NCI-H2107 treated with DMSO at 0.1 percent for 48 hours (cell line): ENCODE data around the gene TUBGCP6.

Source experiments
- DNase-seq: peaks from one replicate; lab custom pipeline; 2025; ENCODE audit not compliant: unreplicated experiment; lab: John Stamatoyannopoulos, UW

TUBGCP6 gene

DNA sequence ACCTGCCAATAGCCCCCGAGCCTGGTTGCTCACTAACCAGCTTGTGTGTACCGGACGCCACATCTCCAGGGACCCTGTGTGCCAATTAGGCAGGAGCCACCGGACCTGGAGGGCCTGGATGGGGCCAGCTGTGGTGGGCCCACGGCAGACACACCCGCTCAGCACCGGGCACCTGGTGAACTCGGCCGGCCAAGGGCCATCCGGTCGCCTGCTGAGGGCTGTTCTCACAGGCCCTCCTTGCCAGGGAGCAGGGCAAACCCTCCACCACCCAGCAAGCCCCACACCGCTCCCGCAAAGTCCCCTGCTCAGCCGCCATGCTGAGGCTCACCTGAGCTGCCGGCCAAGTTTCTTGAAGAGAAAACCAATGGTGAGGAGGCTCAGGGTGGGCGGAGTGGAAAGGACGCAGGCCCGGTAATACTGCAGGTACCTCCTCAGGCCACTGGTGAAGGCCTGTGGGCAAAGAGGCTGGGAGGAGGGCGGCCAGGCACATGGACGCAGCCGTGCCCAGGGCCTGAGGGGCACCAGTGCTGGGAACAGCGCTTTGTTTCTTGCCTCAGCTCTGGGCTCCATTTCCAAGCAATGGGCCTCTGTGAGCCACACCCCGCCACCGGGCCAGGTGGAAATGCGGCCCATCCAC is 17.1 kb downstream of the TUBGCP6 start:
- DNase-seq: no peak

DNA sequence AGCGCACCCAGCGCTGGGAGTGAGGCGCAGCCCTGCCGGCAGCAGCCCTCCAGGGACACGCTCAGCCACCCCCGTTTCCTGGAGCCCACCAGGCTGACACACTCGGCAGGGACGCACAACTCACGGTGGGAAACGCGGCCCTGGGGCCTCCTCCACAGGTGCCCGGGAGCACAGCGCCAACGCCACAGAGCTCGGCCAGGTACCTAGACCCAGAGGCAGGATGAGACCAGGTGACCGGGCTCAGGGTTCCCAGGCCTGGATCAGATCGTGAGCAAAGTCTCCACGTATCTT is 18.0 kb downstream of the TUBGCP6 start:
- DNase-seq: no peak

DNA sequence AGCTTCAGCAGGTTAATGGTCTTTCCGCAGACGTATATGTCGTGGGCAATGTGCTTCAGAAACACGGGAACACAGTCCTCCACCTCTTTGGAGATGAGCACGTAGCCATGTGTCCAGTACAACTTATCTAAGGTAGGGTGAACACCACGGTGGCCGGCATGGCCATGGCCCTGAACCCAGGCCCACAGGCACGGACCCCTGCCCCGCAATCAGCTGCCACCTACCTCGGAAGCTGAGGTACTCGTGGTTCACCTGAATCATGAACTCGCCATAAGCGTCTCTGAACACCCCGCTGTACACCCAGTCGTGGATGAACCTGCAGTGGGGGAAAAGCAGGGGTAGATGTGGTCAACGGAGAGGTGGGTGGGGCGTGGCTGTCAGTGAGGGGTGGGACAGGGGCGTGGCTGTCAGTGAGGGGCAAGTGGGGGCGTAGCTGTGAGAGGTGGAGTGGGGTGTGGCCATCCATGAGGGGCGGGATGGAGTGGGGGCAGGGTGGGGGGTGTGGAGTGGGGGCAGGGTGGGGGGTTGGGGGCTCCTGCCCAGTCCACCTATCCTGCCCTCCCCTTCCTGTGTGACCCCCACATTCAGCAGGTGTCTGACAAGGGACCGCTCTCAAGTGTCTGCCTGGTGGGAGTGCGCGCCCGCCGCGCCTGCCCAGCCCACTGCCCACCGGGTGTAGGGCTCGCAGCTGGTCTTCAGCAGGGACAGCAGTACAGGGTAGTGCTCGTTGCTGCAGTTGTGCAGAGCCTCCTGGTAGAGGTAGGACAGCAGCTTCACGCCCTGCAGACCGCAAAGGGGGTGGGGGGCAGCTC is 18.6 kb downstream of the TUBGCP6 start:
- no peak for DNase-seq

DNA sequence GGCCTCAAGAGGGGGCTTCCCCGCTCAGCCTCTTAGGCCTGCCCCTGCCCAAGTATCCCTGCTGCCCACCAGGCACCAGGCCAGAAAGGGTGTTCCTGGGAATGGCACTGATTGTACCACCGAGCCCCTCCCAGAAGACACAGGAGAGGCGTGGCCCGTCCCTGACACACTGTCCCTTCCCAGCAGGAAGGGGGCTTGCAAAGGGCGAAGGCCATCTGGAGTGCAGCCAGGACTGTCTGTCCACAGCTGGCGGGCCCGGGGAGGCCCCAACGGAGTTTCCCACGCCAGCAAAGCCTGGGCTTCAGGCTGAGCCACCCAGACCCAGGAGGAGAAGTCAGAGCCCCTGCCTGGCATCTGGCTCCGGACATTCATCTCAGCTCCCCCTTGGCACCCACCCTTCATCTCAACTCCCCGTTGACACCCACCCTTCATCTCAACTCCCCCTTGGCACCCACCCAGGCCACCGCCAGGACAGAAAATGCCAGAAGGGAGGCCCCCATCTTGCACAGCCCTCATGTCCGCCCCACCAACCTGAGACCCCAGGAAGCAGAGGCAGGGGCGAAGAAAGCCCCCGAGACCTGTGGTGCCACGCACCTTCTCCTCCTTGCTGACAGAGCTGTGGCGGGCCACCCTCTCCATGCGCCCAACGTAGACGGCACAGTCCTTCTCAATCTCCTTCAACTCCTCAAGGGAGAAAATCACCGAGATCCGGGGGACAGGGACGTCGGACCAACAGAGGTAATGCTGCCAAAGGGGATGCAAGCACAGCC is 19.4 kb downstream of the TUBGCP6 start:
- no peak for DNase-seq

DNA sequence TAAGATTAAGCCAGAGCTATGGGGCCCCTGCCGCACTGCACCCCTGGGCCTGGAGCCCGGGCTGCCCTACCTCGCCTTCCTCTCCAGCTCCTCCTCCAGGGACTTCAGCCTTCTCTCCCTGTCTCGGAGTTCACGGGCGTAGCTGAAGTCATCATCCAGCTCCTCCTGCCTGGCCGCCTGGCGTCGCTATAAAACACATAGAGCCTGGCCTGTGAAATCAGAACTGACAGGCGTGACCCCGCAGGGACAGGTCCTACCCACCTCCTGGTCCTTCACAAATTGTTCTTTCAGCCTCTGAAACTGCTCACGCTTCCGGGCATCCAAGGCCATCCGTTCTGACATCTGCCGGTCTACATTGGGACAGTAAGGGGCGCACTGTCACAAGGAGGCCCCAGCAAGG is 20.8 kb downstream of the TUBGCP6 start:
- DNase-seq: no peak

DNA sequence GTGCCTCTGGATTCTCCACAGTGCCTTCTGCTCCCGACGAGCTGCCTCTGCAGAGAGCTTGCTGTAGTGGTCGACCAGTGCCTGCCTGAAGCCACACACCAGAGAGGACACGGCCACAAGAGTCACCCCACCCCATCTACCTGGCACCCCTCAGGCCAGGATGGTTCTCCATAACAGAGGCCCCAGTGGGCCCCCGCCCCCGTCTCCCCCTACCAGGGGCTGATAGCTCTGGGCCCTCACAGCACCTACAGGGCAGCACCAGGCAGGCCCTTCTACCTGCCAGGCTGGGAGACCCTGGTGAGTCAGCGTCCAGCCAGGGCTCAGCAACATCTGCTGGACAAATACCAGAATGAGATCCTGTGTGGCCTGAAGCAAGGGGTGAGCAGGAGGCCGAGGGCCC is 22.3 kb downstream of the TUBGCP6 start:
- no peak for DNase-seq

DNA sequence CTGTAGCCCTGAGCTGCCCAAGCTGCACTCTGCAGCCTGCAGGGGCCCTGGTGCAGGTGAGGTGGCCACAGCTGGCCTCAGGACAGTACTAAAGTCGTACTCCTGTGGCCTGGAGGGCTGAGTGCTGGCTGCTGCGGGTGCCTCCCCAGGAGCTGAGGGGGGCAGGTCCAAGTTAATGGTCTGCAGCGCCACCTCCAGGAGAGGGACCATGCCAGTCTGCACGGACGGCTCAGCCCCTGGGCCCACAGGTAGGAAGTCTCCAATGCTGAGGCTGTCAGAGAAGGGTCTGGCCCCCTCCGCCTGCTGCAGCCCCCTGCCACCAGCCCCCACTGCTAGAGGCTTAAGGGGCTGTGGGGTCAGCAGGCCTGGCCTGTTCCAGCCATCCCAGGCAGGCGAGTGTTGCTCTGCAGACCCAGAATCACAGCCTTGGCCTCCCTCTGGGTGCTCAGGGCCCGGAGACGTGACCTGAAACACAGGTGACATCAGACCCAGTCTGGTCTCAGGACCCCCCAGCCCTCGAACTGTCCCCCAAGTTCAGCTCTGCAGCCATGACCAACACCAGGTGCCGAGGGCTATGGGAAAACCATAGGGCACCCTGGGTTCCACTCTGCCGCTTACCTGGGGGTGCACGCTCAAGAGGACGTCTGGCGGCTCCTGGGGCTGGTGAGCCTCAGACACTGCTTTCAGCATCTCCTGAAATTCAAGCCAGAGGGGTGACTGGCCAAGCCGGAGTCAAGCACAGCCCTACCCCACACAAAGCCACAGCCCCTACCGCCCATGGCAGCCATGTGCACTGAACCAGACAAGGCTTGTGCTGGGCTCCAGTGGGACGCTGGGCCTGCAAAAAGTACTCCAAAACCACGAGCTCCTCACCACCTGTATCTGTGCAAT is 23.2 kb downstream of the TUBGCP6 start:
- DNase-seq: no peak

DNA sequence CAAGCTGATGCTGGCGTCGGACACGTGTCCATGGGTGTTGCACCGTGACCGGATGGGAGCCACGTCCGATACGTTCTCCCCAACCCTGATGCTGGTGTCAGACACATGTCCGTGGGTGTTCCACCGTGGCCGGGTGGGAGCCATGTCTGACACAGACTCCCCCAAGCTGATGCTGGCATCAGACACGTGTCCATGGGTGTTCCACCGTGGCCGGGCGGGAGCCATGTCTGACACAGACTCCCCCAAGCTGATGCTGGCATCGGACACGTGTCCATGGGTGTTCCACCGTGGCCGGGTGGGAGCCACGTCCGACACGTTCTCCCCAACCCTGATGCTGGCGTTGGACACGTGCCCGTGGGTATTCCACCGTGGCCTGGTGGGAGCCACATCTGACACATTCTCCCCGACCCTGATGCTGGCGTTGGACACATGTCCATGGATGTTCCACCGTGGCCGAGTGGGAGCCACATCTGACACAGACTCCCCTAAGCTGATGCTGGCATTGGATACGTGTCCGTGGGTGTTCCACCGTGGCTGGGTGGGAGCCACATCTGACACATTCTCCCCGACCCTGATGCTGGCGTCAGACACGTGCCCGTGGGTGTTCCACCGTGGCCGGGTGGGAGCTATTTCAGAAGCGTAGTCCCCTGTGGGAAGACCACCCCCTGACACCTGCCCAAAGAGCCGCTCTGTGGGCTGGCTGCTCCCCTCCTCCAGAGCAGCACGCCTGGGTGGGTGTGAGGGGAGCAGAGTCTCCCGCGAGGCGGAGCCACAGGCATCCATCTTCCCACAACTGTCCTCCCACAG is 24.0 kb downstream of the TUBGCP6 start:
- no peak for DNase-seq

DNA sequence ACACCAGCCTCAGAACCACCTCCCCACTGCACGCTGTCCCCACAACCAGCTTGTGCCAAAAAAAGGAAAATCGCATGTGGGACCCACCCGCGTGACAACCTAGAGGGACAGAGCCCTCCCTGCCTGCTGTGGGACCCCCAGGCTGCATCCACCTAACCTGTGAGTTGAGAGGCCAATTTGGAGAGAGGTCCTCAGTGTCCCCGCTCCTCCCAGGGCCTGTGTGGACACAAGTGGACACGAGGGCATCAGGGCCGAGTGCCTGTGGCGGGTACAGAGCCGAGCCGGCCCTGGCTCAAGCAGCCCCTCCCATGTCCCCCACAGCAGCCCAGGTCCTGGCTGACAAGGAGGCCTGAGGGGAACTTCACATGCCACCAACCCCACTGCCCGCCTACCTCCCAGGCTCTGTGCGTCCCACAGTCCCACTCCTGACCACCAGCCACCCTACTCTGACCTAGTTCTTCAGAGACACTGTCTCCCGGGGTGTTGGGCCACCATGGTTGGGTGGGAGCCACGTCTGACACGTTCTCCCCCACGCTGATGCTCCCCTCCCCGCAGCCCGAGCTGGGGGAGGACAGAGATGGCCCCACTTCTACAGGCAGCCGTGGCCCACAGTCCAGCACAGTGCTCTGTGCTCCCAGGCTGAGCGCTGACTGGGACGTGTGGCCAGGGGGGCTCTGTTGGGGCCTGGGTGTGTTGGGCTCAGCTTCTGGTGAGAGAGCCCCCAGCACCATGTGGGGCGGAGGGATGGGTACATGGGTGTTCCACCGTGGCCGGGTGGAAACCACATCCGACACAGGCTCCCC is 24.8 kb downstream of the TUBGCP6 start:
- DNase-seq: no peak

DNA sequence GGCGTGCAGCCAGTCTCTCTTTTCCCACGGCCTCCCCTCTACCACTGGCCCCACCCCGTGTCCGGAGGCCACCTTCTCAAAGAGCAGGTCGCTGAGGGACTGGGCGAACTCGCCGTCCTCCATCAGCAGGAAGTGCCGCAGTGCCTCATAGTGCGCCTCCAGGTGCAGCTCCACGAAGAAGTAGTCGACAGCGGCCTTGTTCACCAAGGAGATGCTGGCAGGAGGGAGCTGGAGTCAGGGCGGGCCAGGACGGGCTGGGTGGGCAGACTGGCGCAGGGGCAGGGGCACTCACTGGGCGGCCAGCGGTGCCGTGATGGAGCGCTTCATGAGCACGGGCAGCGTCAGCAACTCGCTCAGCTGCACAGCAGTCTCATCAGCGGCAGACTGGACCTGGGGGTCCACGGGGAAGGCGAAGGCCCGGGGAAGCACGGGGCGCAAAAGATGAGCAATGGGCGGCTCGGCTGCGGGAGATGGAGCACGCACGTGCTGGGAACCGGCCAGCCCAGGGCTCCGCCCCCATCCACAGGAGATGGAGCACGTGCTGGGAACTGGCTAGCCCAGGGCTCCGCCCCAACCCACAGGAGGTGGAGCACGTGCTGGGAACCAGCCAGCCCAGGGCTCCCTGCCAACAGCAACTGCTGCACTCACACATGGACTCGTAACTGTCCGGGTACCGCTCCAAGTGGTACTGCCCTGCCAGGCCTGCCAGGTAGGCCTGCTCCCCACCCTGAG is 25.7 kb downstream of the TUBGCP6 start:
- peak; percentile 36 for DNase-seq

DNA sequence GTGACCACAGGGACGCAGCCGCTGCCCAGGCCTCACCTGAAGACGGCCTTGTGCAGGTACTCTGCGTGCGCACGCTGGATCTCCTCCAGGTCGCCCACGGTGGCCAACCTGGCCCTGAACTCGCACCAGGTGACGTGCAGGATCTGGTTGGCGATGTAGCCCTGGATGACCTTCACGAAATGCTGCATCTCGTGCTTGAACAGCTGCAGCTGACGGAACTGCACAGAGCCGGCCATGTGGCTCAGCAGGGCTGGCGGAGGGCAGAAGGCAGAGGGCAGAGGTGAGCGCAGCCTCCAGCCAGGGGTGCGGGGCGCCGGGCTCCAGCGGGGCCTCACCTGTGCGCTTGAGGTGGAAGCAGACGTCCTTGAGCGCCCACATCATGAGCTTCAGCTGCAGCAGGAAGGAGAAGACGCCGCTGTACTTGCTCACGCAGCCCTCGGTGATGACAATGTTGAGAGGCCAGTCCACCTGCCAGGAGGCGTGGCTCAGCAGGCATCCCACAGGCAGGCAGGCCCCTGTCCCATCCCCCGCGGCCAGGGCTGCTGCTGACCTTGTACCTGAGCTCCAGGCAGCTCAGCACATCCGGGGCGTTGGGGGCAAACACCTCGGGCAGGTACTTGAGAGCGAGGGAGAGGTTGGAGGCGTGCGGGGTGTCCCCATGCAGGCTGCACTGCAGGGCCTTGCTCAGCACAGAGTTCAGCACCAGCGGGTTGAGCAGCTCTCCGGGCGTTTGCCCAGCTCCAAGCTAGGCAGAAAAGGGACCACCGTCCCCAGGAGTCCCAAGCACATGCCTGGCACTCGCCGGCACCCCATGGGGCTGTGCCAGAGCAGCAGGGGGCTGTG is 26.4 kb downstream of the TUBGCP6 start:
- DNase-seq: no peak

DNA sequence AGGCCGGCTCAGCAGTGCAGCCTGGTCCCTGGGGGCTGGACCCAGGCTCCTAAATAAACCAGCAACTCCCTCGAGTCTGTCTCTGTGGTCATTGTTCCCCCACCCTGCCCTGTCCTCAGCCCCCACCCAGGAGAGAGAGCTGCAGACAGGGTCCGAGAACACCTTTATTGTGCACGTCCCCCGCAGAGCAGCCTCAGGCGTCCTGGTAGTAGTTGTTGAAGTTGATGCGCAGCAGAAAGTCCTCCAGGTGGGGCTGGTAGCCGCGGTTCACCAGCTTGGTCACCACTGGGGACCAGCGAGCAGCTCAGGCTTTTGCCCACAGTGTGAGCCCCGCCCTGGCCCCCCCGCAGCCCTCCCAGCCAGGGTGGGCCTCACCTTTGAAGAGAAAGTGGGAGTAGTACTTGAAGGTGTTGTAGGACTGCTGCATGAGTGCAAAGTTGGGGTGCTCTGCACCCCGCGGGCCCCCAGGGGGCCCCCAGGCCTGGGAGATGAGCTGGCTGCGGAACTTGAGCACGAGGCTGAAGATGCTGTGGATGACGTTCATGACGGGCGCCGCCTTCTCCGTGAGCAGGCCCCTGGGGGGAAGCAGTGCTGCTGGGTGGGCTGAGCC is 27.2 kb downstream of the TUBGCP6 start:
- no peak for DNase-seq

DNA sequence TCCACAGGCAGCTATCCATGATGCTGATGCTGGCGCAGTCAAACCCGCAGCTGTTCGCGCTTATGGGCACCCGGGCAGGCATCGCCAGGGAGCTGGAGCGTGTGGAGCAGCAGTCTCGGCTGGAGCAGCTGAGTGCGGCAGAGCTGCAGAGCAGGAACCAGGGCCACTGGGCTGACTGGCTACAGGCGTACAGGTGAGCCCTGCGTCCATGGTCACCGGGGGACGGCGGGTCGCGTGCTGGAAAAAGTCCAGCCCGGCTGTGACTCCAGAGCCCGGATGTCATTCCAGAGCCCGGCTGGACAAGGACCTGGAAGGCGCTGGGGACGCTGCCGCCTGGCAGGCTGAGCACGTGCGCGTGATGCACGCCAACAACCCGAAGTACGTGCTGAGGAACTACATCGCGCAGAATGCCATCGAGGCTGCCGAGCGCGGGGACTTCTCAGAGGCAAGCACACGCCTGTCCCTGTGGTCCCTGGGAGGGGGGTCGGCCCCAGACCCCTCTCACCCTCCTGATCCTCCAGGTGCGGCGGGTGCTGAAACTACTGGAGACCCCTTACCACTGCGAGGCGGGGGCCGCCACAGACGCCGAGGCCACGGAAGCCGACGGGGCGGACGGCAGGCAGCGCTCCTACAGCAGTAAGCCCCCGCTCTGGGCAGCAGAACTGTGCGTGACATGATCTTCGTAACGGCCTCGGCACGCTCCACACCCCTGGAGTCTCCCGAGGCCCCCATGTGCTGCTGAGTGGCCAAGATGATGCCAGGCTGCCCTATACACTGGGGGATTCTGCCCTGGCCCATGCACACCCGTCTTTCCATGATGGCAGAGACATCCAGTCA is 27.9 kb downstream of the TUBGCP6 start:
- no peak for DNase-seq

DNA sequence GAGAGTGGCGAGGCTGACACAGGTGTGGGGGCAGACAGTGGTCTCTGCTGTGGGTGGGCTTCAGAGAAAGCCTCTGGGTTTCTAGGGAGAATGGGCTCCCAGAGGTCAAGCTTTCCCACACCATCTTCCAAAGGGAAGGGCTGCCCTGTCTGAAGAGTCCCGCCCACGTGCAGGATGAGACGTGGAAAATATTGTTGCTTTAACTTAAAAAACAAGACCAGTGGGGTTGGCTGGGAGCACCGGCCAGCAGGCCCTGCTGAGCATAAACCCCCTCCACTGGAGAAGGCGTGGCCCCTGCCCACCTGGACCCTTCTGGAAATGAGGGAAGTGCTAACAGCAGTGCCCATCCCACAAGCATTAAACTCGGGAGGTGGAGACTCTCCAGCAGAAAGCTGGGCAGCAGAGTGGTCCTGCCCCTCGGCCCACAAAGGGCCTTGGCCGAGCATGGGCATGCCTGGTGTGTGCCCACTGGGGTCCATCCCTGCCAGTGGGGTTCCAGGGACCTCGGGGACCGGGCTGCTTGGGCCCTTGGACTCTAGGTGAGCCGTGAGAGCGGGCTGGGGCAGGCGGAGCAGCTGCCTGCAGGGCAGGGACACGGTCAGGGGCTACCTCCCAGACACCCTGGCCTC is 28.7 kb downstream of the TUBGCP6 start:
- no peak for DNase-seq

DNA sequence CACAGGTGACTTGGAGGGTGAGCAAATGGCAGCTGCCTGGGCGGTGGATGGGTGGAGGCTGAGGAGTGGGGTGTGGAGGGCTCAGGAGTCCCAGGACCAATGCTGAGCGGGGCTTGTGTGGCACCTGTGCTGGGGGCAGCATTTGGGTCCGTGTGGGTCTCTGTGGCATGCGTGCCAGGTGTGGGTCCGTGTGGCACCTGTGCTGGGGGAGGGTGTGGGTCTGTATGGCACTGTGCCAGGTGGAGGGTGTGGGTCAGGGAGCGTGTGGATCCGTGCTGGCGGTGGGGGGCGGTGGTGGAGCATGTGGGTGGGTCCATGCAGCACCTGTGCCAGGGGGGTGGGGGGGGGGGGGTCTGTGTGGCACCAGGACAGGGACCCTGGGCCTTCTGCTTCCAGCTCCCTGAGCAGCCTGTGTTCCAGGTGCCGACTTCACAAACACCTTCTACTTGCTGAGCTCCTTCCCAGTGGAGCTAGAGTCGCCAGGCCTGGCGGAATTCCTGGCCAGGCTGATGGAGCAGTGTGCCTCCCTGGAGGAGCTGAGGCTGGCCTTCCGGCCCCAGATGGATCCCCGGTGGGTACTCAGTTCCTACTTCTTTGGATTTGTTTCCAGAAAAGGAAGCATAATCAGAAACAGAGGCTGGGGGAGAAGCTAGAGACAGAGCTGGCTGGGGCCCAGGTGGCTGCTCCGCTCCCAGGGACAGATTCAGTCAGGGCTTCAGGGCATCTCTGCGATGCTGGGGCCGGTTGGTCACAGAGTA is 29.3 kb downstream of the TUBGCP6 start:
- no peak for DNase-seq

DNA sequence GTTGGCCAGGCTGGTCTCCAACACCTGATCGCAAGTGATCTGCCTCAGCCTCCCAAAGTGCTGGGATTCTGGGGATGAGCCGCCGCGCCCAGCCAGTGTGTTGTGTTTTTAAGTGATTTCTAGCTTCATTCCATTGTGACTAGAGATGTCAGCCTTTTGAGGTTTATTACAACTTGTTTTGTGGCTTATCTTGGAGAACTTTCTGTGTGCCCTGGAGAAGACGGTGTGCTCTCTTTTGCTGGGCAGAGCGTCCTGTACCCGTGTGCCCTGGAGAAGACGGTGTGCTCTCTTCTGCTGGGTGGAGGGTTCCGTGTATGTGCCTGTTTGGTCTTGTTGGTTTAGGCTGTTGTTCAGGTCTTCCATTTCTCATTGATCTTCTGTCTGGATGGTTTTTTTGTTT is 31.6 kb downstream of the TUBGCP6 start:
- DNase-seq: no peak
